Measurements from ENCODE around the gene STARD13. TPM values are rescaled to one million over a fixed set of nuclear protein-coding genes. Genes with fewer than 3 reads are reported as not detected.

Gene STARD13
- polyA plus RNA-seq, 3 donors from 2014 or later: not detected

- Mint-ChIP-seq H3K27ac (no peak overlapping the region), H3K9me3 (no peaks in the 10 kb centered on the region), H3K4me1 (no peaks in the 10 kb centered on the region), H3K36me3 (no peaks in the 10 kb centered on the region), H3K4me3 (no peak overlapping the region), H3K27me3 (ENCODE audit: low read depth in 3 of 3) (peaks cover 0 to 1% (median under 1%) of the 10 kb centered on the region in 3 donors)
- no peak for DNase-seq
Measured at GRCh38 chr13:33194820-33195692, 90.5 kb downstream of the STARD13 start.

GRCh38 chr13:33193428-33193974, 92.1 kb downstream of the STARD13 start:
- no peak for DNase-seq
- H3K4me1 Mint-ChIP-seq: no peaks in the 10 kb centered on the region
- peaks cover 0 to 5% (median 1%) of the 10 kb centered on the region in 3 donors for H3K27me3 Mint-ChIP-seq (ENCODE audit: low read depth in 3 of 3)
- no peak overlapping the region for H3K27ac Mint-ChIP-seq
- H3K9me3 Mint-ChIP-seq: peaks cover 0 to 2% (median 0%) of the 10 kb centered on the region in 6 donors
- H3K4me3 Mint-ChIP-seq: no peak overlapping the region
- H3K36me3 Mint-ChIP-seq: no peaks in the 10 kb centered on the region

GRCh38 chr13:33191425-33192210, 93.9 kb downstream of the STARD13 start:
- H3K27ac Mint-ChIP-seq: no peak overlapping the region
- H3K27me3 Mint-ChIP-seq (ENCODE audit: low read depth in 3 of 3): peaks cover 0 to 5% (median 1%) of the 10 kb centered on the region in 3 donors
- no peak overlapping the region for H3K4me3 Mint-ChIP-seq
- H3K4me1 Mint-ChIP-seq: peaks cover 0 to 3% of the 10 kb centered on the region in 2 donors
- no peaks in the 10 kb centered on the region for H3K36me3 Mint-ChIP-seq
- H3K9me3 Mint-ChIP-seq: peaks cover 0 to 2% (median 0%) of the 10 kb centered on the region in 6 donors
- DNase-seq: no peak

- H3K4me3 Mint-ChIP-seq: no peak overlapping the region
- H3K4me1 Mint-ChIP-seq: peaks cover 0 to 3% of the 10 kb centered on the region in 2 donors
- H3K9me3 Mint-ChIP-seq: peaks cover 0 to 2% (median 0%) of the 10 kb centered on the region in 6 donors
- no peak overlapping the region for H3K27ac Mint-ChIP-seq
- no peaks in the 10 kb centered on the region for H3K36me3 Mint-ChIP-seq
- H3K27me3 Mint-ChIP-seq (ENCODE audit: low read depth in 3 of 3): peaks cover 0 to 5% (median 1%) of the 10 kb centered on the region in 3 donors
- no peak for DNase-seq
Measured at GRCh38 chr13:33189470-33189869, 96.1 kb downstream of the STARD13 start.

GRCh38 chr13:33188093-33188882, 97.3 kb downstream of the STARD13 start:
- peaks cover 0 to 5% (median 0%) of the 10 kb centered on the region in 3 donors for H3K27me3 Mint-ChIP-seq (ENCODE audit: low read depth in 3 of 3)
- DNase-seq: no peak
- H3K4me3 Mint-ChIP-seq: no peak overlapping the region
- H3K9me3 Mint-ChIP-seq: peaks cover 0 to 2% (median 0%) of the 10 kb centered on the region in 6 donors
- peaks cover 0 to 3% of the 10 kb centered on the region in 2 donors for H3K4me1 Mint-ChIP-seq
- H3K27ac Mint-ChIP-seq: no peak overlapping the region
- no peaks in the 10 kb centered on the region for H3K36me3 Mint-ChIP-seq

GRCh38 chr13:33186861-33187291, 98.7 kb downstream of the STARD13 start:
- peaks cover 0 to 5% (median 0%) of the 10 kb centered on the region in 6 donors for H3K9me3 Mint-ChIP-seq
- no peak overlapping the region for H3K27ac Mint-ChIP-seq
- H3K36me3 Mint-ChIP-seq: no peaks in the 10 kb centered on the region
- no peak overlapping the region for H3K4me3 Mint-ChIP-seq
- no peak for DNase-seq
- H3K4me1 Mint-ChIP-seq: peaks cover 0 to 3% of the 10 kb centered on the region in 2 donors
- peaks cover 0 to 7% (median 3%) of the 10 kb centered on the region in 3 donors for H3K27me3 Mint-ChIP-seq (ENCODE audit: low read depth in 3 of 3)

GRCh38 chr13:33185853-33186252, 99.7 kb downstream of the STARD13 start:
- no peak for DNase-seq
- no peak overlapping the region for H3K4me3 Mint-ChIP-seq
- H3K36me3 Mint-ChIP-seq: no peaks in the 10 kb centered on the region
- H3K4me1 Mint-ChIP-seq: peaks cover 0 to 3% of the 10 kb centered on the region in 2 donors
- peaks cover 1 to 10% (median 3%) of the 10 kb centered on the region in 3 donors for H3K27me3 Mint-ChIP-seq (ENCODE audit: low read depth in 3 of 3)
- H3K27ac Mint-ChIP-seq: no peak overlapping the region
- peaks cover 0 to 8% (median 0%) of the 10 kb centered on the region in 6 donors for H3K9me3 Mint-ChIP-seq

GRCh38 chr13:33184530-33184929, 101.0 kb downstream of the STARD13 start:
- DNase-seq: no peak
- Mint-ChIP-seq H3K4me1 (peaks cover 0 to 3% of the 10 kb centered on the region in 2 donors), H3K27ac (no peak overlapping the region), H3K36me3 (no peaks in the 10 kb centered on the region), H3K4me3 (no peak overlapping the region), H3K27me3 (ENCODE audit: low read depth in 3 of 3) (peaks cover 1 to 6% (median 3%) of the 10 kb centered on the region in 3 donors), H3K9me3 (peaks cover 0 to 12% (median 0%) of the 10 kb centered on the region in 6 donors)

- no peak for DNase-seq
- Mint-ChIP-seq H3K4me1 (peaks cover 0 to 3% of the 10 kb centered on the region in 2 donors), H3K4me3 (no peak overlapping the region), H3K27ac (no peak overlapping the region), H3K9me3 (peaks cover 0 to 12% (median 0%) of the 10 kb centered on the region in 6 donors), H3K27me3 (ENCODE audit: low read depth in 3 of 3) (peaks cover 1 to 5% (median 3%) of the 10 kb centered on the region in 3 donors), H3K36me3 (no peaks in the 10 kb centered on the region)
Measured at GRCh38 chr13:33184112-33184490, 101.5 kb downstream of the STARD13 start.

GRCh38 chr13:33183431-33184111, 102.0 kb downstream of the STARD13 start:
- peaks cover 0 to 14% (median 0%) of the 10 kb centered on the region in 6 donors for H3K9me3 Mint-ChIP-seq
- H3K27ac Mint-ChIP-seq: no peak overlapping the region
- H3K4me1 Mint-ChIP-seq: peaks cover 0 to 3% of the 10 kb centered on the region in 2 donors
- H3K36me3 Mint-ChIP-seq: no peaks in the 10 kb centered on the region
- H3K4me3 Mint-ChIP-seq: no peak overlapping the region
- DNase-seq: no peak
- H3K27me3 Mint-ChIP-seq (ENCODE audit: low read depth in 3 of 3): peaks cover 1 to 5% (median 3%) of the 10 kb centered on the region in 3 donors

GRCh38 chr13:33182729-33183128, 102.8 kb downstream of the STARD13 start:
- no peak for DNase-seq
- Mint-ChIP-seq H3K27ac (no peak overlapping the region), H3K4me1 (peaks cover 0 to 3% of the 10 kb centered on the region in 2 donors), H3K36me3 (no peaks in the 10 kb centered on the region), H3K27me3 (ENCODE audit: low read depth in 3 of 3) (peaks cover 1 to 5% (median 3%) of the 10 kb centered on the region in 3 donors), H3K9me3 (peaks cover 0 to 18% (median 0%) of the 10 kb centered on the region in 6 donors), H3K4me3 (no peak overlapping the region)

GRCh38 chr13:33181264-33181663, 104.3 kb downstream of the STARD13 start:
- Mint-ChIP-seq H3K4me1 (no peaks in the 10 kb centered on the region), H3K36me3 (no peaks in the 10 kb centered on the region), H3K27ac (no peak overlapping the region), H3K27me3 (ENCODE audit: low read depth in 3 of 3) (peaks cover 1 to 5% (median 3%) of the 10 kb centered on the region in 3 donors), H3K9me3 (peaks cover 0 to 18% (median 0%) of the 10 kb centered on the region in 6 donors), H3K4me3 (no peak overlapping the region)
- no peak for DNase-seq

Measured in immature natural killer cell (primary cell).